ENCODE data around the gene SOAT1. TPM values are rescaled to one million over a fixed set of nuclear protein-coding genes. Genes with fewer than 3 reads are reported as not detected.
A peak's percentile ranks its signal among the peaks of the same experiment; 100 is the strongest.

The SOAT1 gene
- total RNA-seq, 1 experiment from 2014 or later, result 33.9 TPM

DNA sequence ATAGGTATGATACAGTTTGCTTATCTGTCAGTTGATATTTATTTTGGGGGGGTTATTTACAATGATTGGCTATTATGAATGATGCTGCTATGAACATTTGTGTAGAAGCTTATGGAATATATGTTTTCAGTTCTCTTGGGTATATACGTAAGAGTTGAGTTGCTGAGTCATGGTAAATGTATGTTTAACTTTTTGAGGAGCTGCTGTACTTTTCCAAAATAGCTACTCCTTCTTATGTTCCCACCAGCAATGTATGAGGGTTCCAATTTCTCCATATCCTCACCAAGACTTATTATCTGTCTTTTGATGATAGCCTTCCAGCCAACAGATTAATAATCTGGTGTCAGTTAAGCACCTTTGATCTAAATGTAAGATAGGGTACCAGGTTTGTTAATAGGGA is 11.9 kb downstream of the SOAT1 start:
- Histone ChIP-seq H3K27me3 (ENCODE audit: insufficient read depth, low read length) (no peaks in the 10 kb centered on the region), H3K9ac (ENCODE audit: low read length) (no peak overlapping the region), H3K27ac (ENCODE audit: low read depth, low read length) (no peak overlapping the region), H3K79me2 (ENCODE audit: insufficient read depth, low read length) (peaks cover 8% of the 10 kb centered on the region), H3K9me2 (ENCODE audit: insufficient read depth) (no peaks in the 10 kb centered on the region), H4K20me1 (ENCODE audit: insufficient read depth) (no peaks in the 10 kb centered on the region), H3K4me1 (ENCODE audit: control insufficient read depth in 1 of 2, insufficient read depth in 2 of 2, low read length in 2 of 2) (peaks cover 0 to 4% of the 10 kb centered on the region in 2 experiments; a peak in 1 of 4 replicates), H3K36me3 (ENCODE audit: control insufficient read depth in 1 of 2, insufficient read depth in 2 of 2, low read length in 2 of 2) (peaks cover 0 to 6% of the 10 kb centered on the region in 2 experiments; a peak in 1 of 4 replicates), H2AFZ (ENCODE audit: low read depth, low read length, poor library complexity, severe bottlenecking) (no peak overlapping the region), H3K4me3 (replicated peaks in 1 of 2; ENCODE audit: low read depth in 1 of 2, low read length in 2 of 2) (no peak overlapping the region), H3K4me2 (ENCODE audit: low read length) (no peak overlapping the region), H3K9me3 (ENCODE audit: control insufficient read depth in 1 of 2, insufficient read depth in 1 of 2, low read depth in 1 of 2, low read length in 2 of 2) (no peaks in the 10 kb centered on the region)
- no peak for TF ChIP-seq SIN3A (IDR thresholded peaks at IDR 0.05; ENCODE audit: low read depth)
- TF ChIP-seq POLR2AphosphoS5 (IDR thresholded peaks at IDR 0.05; ENCODE audit: low read depth, low read length), result no peak
- BruUV-seq (replicated peaks), result no TSS peak
- DNase-seq (ENCODE audit: low read depth, low spot score) (no peak), ATAC-seq (no peak)
- RAD21 ChIA-PET (ENCODE audit: low non-redundant PET in 1 of 2, low total read pairs in 2 of 2, uncharacterized antibody in 2 of 2, unreplicated experiment in 2 of 2), result no interaction called here
- CTCF ChIA-PET, result no interaction called here
- intact Hi-C loops (cut with micrococcal nuclease), result no loop called here
- POLR2A ChIA-PET, result interaction anchor here (0.7 kb wide), 1 partner anchor 12 kb away, joined by 4 read pairs; the partner anchor contains the start of gene SOAT1

- H3K4me1 ChIP-seq (ENCODE audit: control insufficient read depth in 1 of 2, insufficient read depth in 2 of 2, low read length in 2 of 2), result peaks cover 0 to 10% of the 10 kb centered on the region in 2 experiments; a peak in 1 of 4 replicates
- RAD21 ChIA-PET (ENCODE audit: low non-redundant PET in 1 of 2, low total read pairs in 2 of 2, uncharacterized antibody in 2 of 2, unreplicated experiment in 2 of 2), result no interaction called here
- DNase-seq (ENCODE audit: low read depth, low spot score), result no peak
- no peak for TF ChIP-seq SIN3A (IDR thresholded peaks at IDR 0.05; ENCODE audit: low read depth)
- TF ChIP-seq CEBPB (IDR thresholded peaks at IDR 0.05; ENCODE audit: low read depth), result no peak
- TF ChIP-seq SP1 (IDR thresholded peaks at IDR 0.05; ENCODE audit: low read depth), result no peak
- no peak for TF ChIP-seq POLR2AphosphoS5 (IDR thresholded peaks at IDR 0.05; ENCODE audit: low read depth, low read length)
- TF ChIP-seq RAD21 (IDR thresholded peaks at IDR 0.05; ENCODE audit: low read depth), result no peak
- no peak for TF ChIP-seq ELF1 (IDR thresholded peaks at IDR 0.05; ENCODE audit: borderline replicate concordance, low read depth)
- TF ChIP-seq, protein P1, sequence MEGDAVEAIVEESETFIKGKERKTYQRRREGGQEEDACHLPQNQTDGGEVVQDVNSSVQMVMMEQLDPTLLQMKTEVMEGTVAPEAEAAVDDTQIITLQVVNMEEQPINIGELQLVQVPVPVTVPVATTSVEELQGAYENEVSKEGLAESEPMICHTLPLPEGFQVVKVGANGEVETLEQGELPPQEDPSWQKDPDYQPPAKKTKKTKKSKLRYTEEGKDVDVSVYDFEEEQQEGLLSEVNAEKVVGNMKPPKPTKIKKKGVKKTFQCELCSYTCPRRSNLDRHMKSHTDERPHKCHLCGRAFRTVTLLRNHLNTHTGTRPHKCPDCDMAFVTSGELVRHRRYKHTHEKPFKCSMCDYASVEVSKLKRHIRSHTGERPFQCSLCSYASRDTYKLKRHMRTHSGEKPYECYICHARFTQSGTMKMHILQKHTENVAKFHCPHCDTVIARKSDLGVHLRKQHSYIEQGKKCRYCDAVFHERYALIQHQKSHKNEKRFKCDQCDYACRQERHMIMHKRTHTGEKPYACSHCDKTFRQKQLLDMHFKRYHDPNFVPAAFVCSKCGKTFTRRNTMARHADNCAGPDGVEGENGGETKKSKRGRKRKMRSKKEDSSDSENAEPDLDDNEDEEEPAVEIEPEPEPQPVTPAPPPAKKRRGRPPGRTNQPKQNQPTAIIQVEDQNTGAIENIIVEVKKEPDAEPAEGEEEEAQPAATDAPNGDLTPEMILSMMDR (IDR thresholded peaks at IDR 0.05 in 2 of 3, conservative IDR thresholded peaks at IDR 0.05 in 1 of 3; ENCODE audit: borderline replicate concordance in 1 of 3, insufficient read depth in 1 of 3, low read depth in 2 of 3, low read length in 2 of 3), result no peak
- TF ChIP-seq TCF7L2 (IDR thresholded peaks at IDR 0.05; ENCODE audit: borderline replicate concordance, extremely low read depth, insufficient read depth, insufficient read length), result no peak
- TF ChIP-seq ZBTB33 (IDR thresholded peaks at IDR 0.05; ENCODE audit: extremely low read depth, insufficient replicate concordance, low read length), result no peak
- TF ChIP-seq SRF (IDR thresholded peaks at IDR 0.05; ENCODE audit: low read depth), result no peak
- TF ChIP-seq, protein P2, sequence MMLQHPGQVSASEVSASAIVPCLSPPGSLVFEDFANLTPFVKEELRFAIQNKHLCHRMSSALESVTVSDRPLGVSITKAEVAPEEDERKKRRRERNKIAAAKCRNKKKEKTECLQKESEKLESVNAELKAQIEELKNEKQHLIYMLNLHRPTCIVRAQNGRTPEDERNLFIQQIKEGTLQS (IDR thresholded peaks at IDR 0.05), result no peak
- no peak for TF ChIP-seq EZH2 (IDR thresholded peaks at IDR 0.05)
- no peak for TF ChIP-seq JUND (IDR thresholded peaks at IDR 0.05)
- no peak for TF ChIP-seq ZNF274 (IDR thresholded peaks at IDR 0.05; ENCODE audit: low read depth, low read length)
- no peak for TF ChIP-seq POLR2A (IDR thresholded peaks at IDR 0.05; ENCODE audit: borderline replicate concordance, extremely low read depth, insufficient read depth, insufficient read length)
- no peak for TF ChIP-seq ZFX (IDR thresholded peaks at IDR 0.05)
- no peak for TF ChIP-seq EZH2phosphoT487 (IDR thresholded peaks at IDR 0.05; ENCODE audit: borderline replicate concordance)
- peak overlapping the region; percentile 1; the same call in 1 of the 2 replicates for H3K27ac ChIP-seq (ENCODE audit: low read depth, low read length)
- H2AFZ ChIP-seq (ENCODE audit: low read depth, low read length, poor library complexity, severe bottlenecking), result no peak overlapping the region
- intact Hi-C loops (cut with micrococcal nuclease), result no loop called here
- no TSS peak for BruUV-seq (replicated peaks)
- no peak overlapping the region for H3K9ac ChIP-seq (ENCODE audit: low read length)
- POLR2A ChIA-PET, result no interaction called here
- H3K9me2 ChIP-seq (ENCODE audit: insufficient read depth), result no peaks in the 10 kb centered on the region
- no peak overlapping the region for H3K4me3 ChIP-seq (replicated peaks in 1 of 2; ENCODE audit: low read depth in 1 of 2, low read length in 2 of 2)
- H3K4me2 ChIP-seq (ENCODE audit: low read length), result peak overlapping the region; percentile 6; the same call in 1 of the 2 replicates
- H3K9me3 ChIP-seq (ENCODE audit: control insufficient read depth in 1 of 2, insufficient read depth in 1 of 2, low read depth in 1 of 2, low read length in 2 of 2), result no peaks in the 10 kb centered on the region
- CTCF ChIA-PET, result no interaction called here
- no peak for ATAC-seq
- peaks cover 16% of the 10 kb centered on the region for H3K79me2 ChIP-seq (ENCODE audit: insufficient read depth, low read length)
- H3K36me3 ChIP-seq (ENCODE audit: control insufficient read depth in 1 of 2, insufficient read depth in 2 of 2, low read length in 2 of 2), result peaks cover 0 to 3% of the 10 kb centered on the region in 2 experiments; a peak in 1 of 4 replicates
- no peaks in the 10 kb centered on the region for H4K20me1 ChIP-seq (ENCODE audit: insufficient read depth)
- H3K27me3 ChIP-seq (ENCODE audit: insufficient read depth, low read length), result no peaks in the 10 kb centered on the region
These were observed 16.7 kb downstream of the SOAT1 start for GRCh38 chr1:179310291-179310690.

Data from HCT116 (cell line).